Parathyroid adenoma (tissue), 2 donors: ENCODE data around the gene ADGRV1.

ENCODE experiments used
- H2AFZ ChIP-seq: fragments of 300-600 bp; sonication (generic); one replicate; pipeline ENCODE4 v1.7.0; 2017; ENCODE audit warnings: antibody characterized with exemption, mild to moderate bottlenecking
- H3K27ac ChIP-seq: fragments of 300-600 bp; sonication (generic); one replicate; pipeline ENCODE4 v1.7.0; 2017
- H3K27me3 ChIP-seq: fragments of 300-600 bp; sonication (generic); one replicate; pipeline ENCODE4 v1.7.0; 2017; ENCODE audit warnings: low read length; ENCODE audit not compliant: control insufficient read depth, insufficient read depth
- H3K36me3 ChIP-seq: fragments of 300-600 bp; sonication (generic); one replicate; pipeline ENCODE4 v1.7.0; 2017; ENCODE audit warnings: low read length; ENCODE audit not compliant: control insufficient read depth, insufficient read depth
- H3K4me1 ChIP-seq: fragments of 300-600 bp; sonication (generic); one replicate; pipeline ENCODE4 v1.7.0; 2017; ENCODE audit warnings: control low read depth
- H3K4me2 ChIP-seq: fragments of 300-600 bp; sonication (generic); one replicate; pipeline ENCODE4 v1.7.0; 2017; ENCODE audit warnings: low read length
- H3K4me3 ChIP-seq: fragments of 300-600 bp; sonication (generic); one replicate; pipeline ENCODE4 v1.7.0; 2017; ENCODE audit warnings: low read depth, low read length
- H3K79me2 ChIP-seq: fragments of 300-600 bp; sonication (generic); one replicate; pipeline ENCODE4 v1.7.0; 2017; ENCODE audit warnings: control low read depth
- H3K9ac ChIP-seq: fragments of 300-600 bp; sonication (generic); one replicate; pipeline ENCODE4 v1.7.0; 2017; ENCODE audit warnings: mild to moderate bottlenecking
- H3K9me3 ChIP-seq: fragments of 300-600 bp; sonication (generic); one replicate; pipeline ENCODE4 v1.7.0; 2017; ENCODE audit warnings: low read length; ENCODE audit not compliant: control insufficient read depth
- CTCF ChIP-seq: fragments of 300-600 bp; sonication (generic); IDR thresholded peaks from one replicate; pipeline ENCODE4 v1.7.0; 2017; ENCODE audit warnings: antibody characterized with exemption, mild to moderate bottlenecking
- donor health status: primary hyperparathyroidism.

ADGRV1 gene

GRCh38 chr5:91052977-91053740 lies 494.6 kb downstream of the ADGRV1 start:
- Histone ChIP-seq H3K4me3 (no peak overlapping the region), H3K36me3 (no peaks in the 10 kb centered on the region), H3K79me2 (no peaks in the 10 kb centered on the region), H3K4me1 (no peaks in the 10 kb centered on the region), H3K27ac (no peak overlapping the region), H3K27me3 (no peaks in the 10 kb centered on the region), H3K9ac (no peak overlapping the region), H3K9me3 (no peaks in the 10 kb centered on the region), H2AFZ (no peak overlapping the region), H3K4me2 (no peak overlapping the region)
- no peak for TF ChIP-seq CTCF

GRCh38 chr5:91053741-91054025 lies 495.1 kb downstream of the ADGRV1 start:
- H3K27ac ChIP-seq, result no peak overlapping the region

GRCh38 chr5:91058155-91058554 lies 499.6 kb downstream of the ADGRV1 start:
- no peak overlapping the region for H2AFZ ChIP-seq
- H3K27me3 ChIP-seq, result no peaks in the 10 kb centered on the region
- H3K79me2 ChIP-seq, result no peaks in the 10 kb centered on the region
- no peaks in the 10 kb centered on the region for H3K9me3 ChIP-seq
- no peak overlapping the region for H3K27ac ChIP-seq
- no peaks in the 10 kb centered on the region for H3K4me1 ChIP-seq
- TF ChIP-seq CTCF, result no peak
- no peak overlapping the region for H3K9ac ChIP-seq
- no peaks in the 10 kb centered on the region for H3K36me3 ChIP-seq
- no peak overlapping the region for H3K4me3 ChIP-seq
- no peak overlapping the region for H3K4me2 ChIP-seq

More at GRCh38 chr5:91053741-91054025, 495.1 kb downstream of the ADGRV1 start:
- Histone ChIP-seq H3K4me1 (no peaks in the 10 kb centered on the region), H3K9ac (no peak overlapping the region), H3K9me3 (no peaks in the 10 kb centered on the region), H3K4me3 (no peak overlapping the region), H3K79me2 (no peaks in the 10 kb centered on the region), H3K36me3 (no peaks in the 10 kb centered on the region), H2AFZ (no peak overlapping the region), H3K4me2 (no peak overlapping the region), H3K27me3 (no peaks in the 10 kb centered on the region)
- TF ChIP-seq CTCF, result no peak

GRCh38 chr5:91058575-91058974 lies 500.0 kb downstream of the ADGRV1 start:
- H3K79me2 ChIP-seq, result no peaks in the 10 kb centered on the region
- no peak for TF ChIP-seq CTCF
- H3K27me3 ChIP-seq, result no peaks in the 10 kb centered on the region
- H3K4me1 ChIP-seq, result no peaks in the 10 kb centered on the region
- H3K4me3 ChIP-seq, result no peak overlapping the region
- H3K27ac ChIP-seq, result no peak overlapping the region
- H3K9ac ChIP-seq, result no peak overlapping the region
- no peak overlapping the region for H3K4me2 ChIP-seq
- no peaks in the 10 kb centered on the region for H3K36me3 ChIP-seq
- H3K9me3 ChIP-seq, result no peaks in the 10 kb centered on the region
- H2AFZ ChIP-seq, result no peak overlapping the region

- H3K4me3 ChIP-seq, result no peak overlapping the region
- no peak for TF ChIP-seq CTCF
- no peaks in the 10 kb centered on the region for H3K27me3 ChIP-seq
- H3K4me1 ChIP-seq, result no peaks in the 10 kb centered on the region
- no peak overlapping the region for H3K9ac ChIP-seq
- H3K27ac ChIP-seq, result no peak overlapping the region
- H3K9me3 ChIP-seq, result no peaks in the 10 kb centered on the region
- H3K4me2 ChIP-seq, result no peak overlapping the region
- H2AFZ ChIP-seq, result no peak overlapping the region
- no peaks in the 10 kb centered on the region for H3K36me3 ChIP-seq
- H3K79me2 ChIP-seq, result no peaks in the 10 kb centered on the region
Measured at GRCh38 chr5:91059409-91059808, 500.8 kb downstream of the ADGRV1 start.
